ENCODE results near the gene RNFT2. TPM values are rescaled to one million over a fixed set of nuclear protein-coding genes. Genes with fewer than 3 reads are reported as not detected.

The RNFT2 gene
- polyA plus RNA-seq, 1 donor: 2.0 TPM

DNA sequence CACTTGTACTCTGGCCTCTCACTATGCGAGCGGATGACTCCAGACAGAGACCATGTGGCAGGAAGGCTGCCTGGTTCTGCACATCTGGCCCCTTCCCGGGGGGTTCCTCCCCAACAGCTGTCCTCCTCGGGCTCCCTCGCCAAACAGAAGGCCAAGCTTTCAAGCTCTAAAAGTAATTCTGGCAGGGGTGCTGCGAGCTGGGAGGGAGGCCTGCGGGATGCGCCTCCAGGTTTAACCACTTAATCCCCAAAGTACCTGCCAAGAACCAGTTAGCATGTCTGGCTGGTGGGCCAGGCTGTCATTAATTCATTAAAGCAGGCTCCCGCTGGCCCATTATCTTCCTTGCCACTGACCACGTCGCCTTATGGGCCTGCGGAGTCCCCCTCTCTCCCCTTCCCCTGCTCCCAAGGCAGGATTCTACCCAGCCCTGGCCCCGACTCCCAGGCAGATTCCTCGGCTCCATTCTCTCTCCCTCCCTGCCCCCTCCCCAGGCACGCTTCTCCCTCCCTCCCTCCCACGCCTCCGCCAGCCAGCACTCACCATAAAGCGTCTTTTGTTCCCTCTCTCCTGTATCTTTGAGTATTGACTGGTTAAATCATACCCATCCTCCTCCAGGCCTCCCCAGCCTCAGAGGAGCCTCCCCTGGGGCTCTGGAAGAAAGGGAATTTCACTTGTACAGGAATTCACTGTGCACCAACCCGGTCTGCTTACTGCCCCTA is 138.2 kb downstream of the RNFT2 start:
- peaks cover 2% of the 10 kb centered on the region for H3K9me3 ChIP-seq (ENCODE audit: control insufficient read depth, low read depth, low read length)
- peaks cover 4% of the 10 kb centered on the region for H3K4me1 ChIP-seq (ENCODE audit: control insufficient read depth, insufficient read depth, low read length)
- no CpG with 5 or more reads among the region's 19 CpGs for WGBS (ENCODE audit: insufficient coverage, low lambda C conversion rate)
- H3K4me3 ChIP-seq (ENCODE audit: low read length): no peak overlapping the region
- peaks cover 74% of the 10 kb centered on the region for H3K27me3 ChIP-seq (ENCODE audit: control insufficient read depth, insufficient read depth, low read length)
- peak in 1 of 2 donors; percentile 27 for DNase-seq
- no peaks in the 10 kb centered on the region for H3K36me3 ChIP-seq (ENCODE audit: control insufficient read depth, insufficient read depth, low read length)
- H3K27ac ChIP-seq (ENCODE audit: low read length): no peak overlapping the region

GRCh38 chr12:116878567-116879508 is 140.7 kb downstream of the RNFT2 start:
- Histone ChIP-seq H3K4me1 (ENCODE audit: control insufficient read depth, insufficient read depth, low read length) (peaks cover 9% of the 10 kb centered on the region), H3K4me3 (ENCODE audit: low read length) (peak overlapping the region; percentile 1), H3K36me3 (ENCODE audit: control insufficient read depth, insufficient read depth, low read length) (no peaks in the 10 kb centered on the region), H3K9me3 (ENCODE audit: control insufficient read depth, low read depth, low read length) (peaks cover 2% of the 10 kb centered on the region), H3K27me3 (ENCODE audit: control insufficient read depth, insufficient read depth, low read length) (peaks cover 90% of the 10 kb centered on the region), H3K27ac (ENCODE audit: low read length) (no peak overlapping the region)
- peak in 1 of 2 donors; percentile 24 for DNase-seq
- WGBS (ENCODE audit: insufficient coverage, low lambda C conversion rate): 0% methylated on average over 11 of the region's 55 CpGs

GRCh38 chr12:116879509-116880212 is 141.5 kb downstream of the RNFT2 start:
- Histone ChIP-seq H3K9me3 (ENCODE audit: control insufficient read depth, low read depth, low read length) (peaks cover 2% of the 10 kb centered on the region), H3K27ac (ENCODE audit: low read length) (no peak overlapping the region), H3K27me3 (ENCODE audit: control insufficient read depth, insufficient read depth, low read length) (peaks cover 90% of the 10 kb centered on the region), H3K4me3 (ENCODE audit: low read length) (no peak overlapping the region), H3K4me1 (ENCODE audit: control insufficient read depth, insufficient read depth, low read length) (peaks cover 9% of the 10 kb centered on the region), H3K36me3 (ENCODE audit: control insufficient read depth, insufficient read depth, low read length) (no peaks in the 10 kb centered on the region)
- no CpG with 5 or more reads among the region's 52 CpGs for WGBS (ENCODE audit: insufficient coverage, low lambda C conversion rate)
- DNase-seq: peak in 1 of 2 donors; percentile 13

GRCh38 chr12:116880213-116880816 is 142.2 kb downstream of the RNFT2 start:
- Histone ChIP-seq H3K27ac (ENCODE audit: low read length) (no peak overlapping the region), H3K36me3 (ENCODE audit: control insufficient read depth, insufficient read depth, low read length) (no peaks in the 10 kb centered on the region), H3K9me3 (ENCODE audit: control insufficient read depth, low read depth, low read length) (peaks cover 2% of the 10 kb centered on the region), H3K4me1 (ENCODE audit: control insufficient read depth, insufficient read depth, low read length) (peaks cover 9% of the 10 kb centered on the region), H3K4me3 (ENCODE audit: low read length) (no peak overlapping the region), H3K27me3 (ENCODE audit: control insufficient read depth, insufficient read depth, low read length) (peaks cover 88% of the 10 kb centered on the region)
- DNase-seq: no peak
- WGBS (ENCODE audit: insufficient coverage, low lambda C conversion rate): 0% methylated on average over 8 of the region's 21 CpGs

DNA sequence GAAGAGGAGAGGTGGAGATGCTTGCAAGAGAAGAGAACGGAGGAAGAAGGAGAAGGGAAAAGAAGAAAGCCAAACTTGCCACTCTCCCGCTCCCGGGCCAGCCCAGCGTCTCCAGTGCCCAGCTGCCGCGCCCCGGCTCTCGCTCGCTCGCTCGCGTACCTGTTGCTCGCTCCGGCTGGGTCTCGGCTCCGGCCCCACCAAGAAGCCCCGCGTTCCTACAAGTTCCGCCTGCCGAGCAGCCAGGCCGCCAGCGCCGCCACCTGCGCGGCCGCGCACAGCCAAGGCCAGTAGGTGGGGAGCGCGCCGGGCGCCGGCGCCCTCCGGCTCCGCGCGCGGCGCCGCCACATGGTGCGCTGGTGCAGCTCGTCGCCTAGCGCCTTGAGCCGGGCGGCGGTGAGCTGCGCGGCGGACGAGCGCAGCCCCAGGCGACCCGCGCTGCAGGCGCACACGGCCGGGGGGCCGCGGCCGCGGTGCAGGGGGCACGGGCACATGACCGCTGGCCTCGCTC is 142.8 kb downstream of the RNFT2 start:
- no CpG with 5 or more reads among the region's 65 CpGs for WGBS (ENCODE audit: insufficient coverage, low lambda C conversion rate)

GRCh38 chr12:116881325-116881876 is 143.3 kb downstream of the RNFT2 start, which contains the start of gene HRK:
TSS of gene HRK (minus strand) at chr12:116881441. CDS start at chr12:116881307, 134 bp downstream.
- Histone ChIP-seq H3K4me1 (ENCODE audit: control insufficient read depth, insufficient read depth, low read length) (peaks cover 9% of the 10 kb centered on the region), H3K4me3 (ENCODE audit: low read length) (no peak within 1 kb of the TSS), H3K36me3 (ENCODE audit: control insufficient read depth, insufficient read depth, low read length) (no peaks in the 10 kb centered on the region), H3K9me3 (ENCODE audit: control insufficient read depth, low read depth, low read length) (peaks cover 2% of the 10 kb centered on the region), H3K27me3 (ENCODE audit: control insufficient read depth, insufficient read depth, low read length) (peaks cover 80% of the 10 kb centered on the region), H3K27ac (ENCODE audit: low read length) (no peak within 1 kb of the TSS)
- no peak for DNase-seq
- no CpG with 5 or more reads among the region's 49 CpGs for whole genome bisulfite sequencing (ENCODE audit: insufficient coverage, low lambda C conversion rate)

More for the DNA sequence above, 142.8 kb downstream of the RNFT2 start:
- no peak overlapping the region for H3K4me3 ChIP-seq (ENCODE audit: low read length)
- H3K27me3 ChIP-seq (ENCODE audit: control insufficient read depth, insufficient read depth, low read length): peaks cover 85% of the 10 kb centered on the region
- peak in 1 of 2 donors; percentile 69 for DNase-seq
- H3K27ac ChIP-seq (ENCODE audit: low read length): no peak overlapping the region
- H3K36me3 ChIP-seq (ENCODE audit: control insufficient read depth, insufficient read depth, low read length): no peaks in the 10 kb centered on the region
- peaks cover 9% of the 10 kb centered on the region for H3K4me1 ChIP-seq (ENCODE audit: control insufficient read depth, insufficient read depth, low read length)
- peaks cover 2% of the 10 kb centered on the region for H3K9me3 ChIP-seq (ENCODE audit: control insufficient read depth, low read depth, low read length)

DNA sequence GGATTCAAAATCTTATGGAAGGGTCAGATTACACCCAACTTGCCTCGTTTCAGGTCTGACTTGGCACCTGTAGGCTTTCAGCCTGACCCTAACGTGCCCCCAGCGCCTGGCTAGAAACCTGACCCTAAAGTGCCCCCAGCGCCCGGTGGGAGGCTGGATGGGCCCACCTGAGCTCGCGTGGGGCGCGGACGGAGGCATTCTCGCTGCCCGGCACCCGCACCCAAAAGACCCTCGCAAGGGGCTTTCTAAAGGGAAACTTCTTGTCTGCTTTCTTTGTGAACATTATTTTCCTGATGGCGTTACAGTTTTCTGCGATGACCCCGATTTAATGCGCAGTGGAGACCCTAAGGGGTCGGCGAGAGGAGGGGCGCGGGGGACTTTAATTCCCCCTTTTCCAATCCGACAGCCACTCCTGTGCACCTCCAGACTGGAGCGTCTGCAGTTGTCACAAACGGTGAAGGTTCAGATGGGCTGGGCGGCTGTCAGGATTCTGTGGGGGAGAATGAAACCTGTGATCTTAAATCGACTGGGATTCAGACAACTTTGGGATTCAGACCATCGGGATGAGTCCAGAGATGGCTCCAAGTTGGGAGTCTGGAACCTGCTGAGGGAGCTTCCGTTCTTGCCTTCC is 143.9 kb downstream of the RNFT2 start:
- no peak for DNase-seq
- no peak overlapping the region for H3K27ac ChIP-seq (ENCODE audit: low read length)
- no CpG with 5 or more reads among the region's 29 CpGs for WGBS (ENCODE audit: insufficient coverage, low lambda C conversion rate)
- H3K4me3 ChIP-seq (ENCODE audit: low read length): no peak overlapping the region
- H3K4me1 ChIP-seq (ENCODE audit: control insufficient read depth, insufficient read depth, low read length): peaks cover 9% of the 10 kb centered on the region
- H3K9me3 ChIP-seq (ENCODE audit: control insufficient read depth, low read depth, low read length): peaks cover 2% of the 10 kb centered on the region
- no peaks in the 10 kb centered on the region for H3K36me3 ChIP-seq (ENCODE audit: control insufficient read depth, insufficient read depth, low read length)
- H3K27me3 ChIP-seq (ENCODE audit: control insufficient read depth, insufficient read depth, low read length): peaks cover 74% of the 10 kb centered on the region

- H3K9me3 ChIP-seq (ENCODE audit: control insufficient read depth, low read depth, low read length): peaks cover 2% of the 10 kb centered on the region
- H3K36me3 ChIP-seq (ENCODE audit: control insufficient read depth, insufficient read depth, low read length): no peaks in the 10 kb centered on the region
- WGBS (ENCODE audit: insufficient coverage, low lambda C conversion rate): no CpG with 5 or more reads among the region's 6 CpGs
- no peak overlapping the region for H3K27ac ChIP-seq (ENCODE audit: low read length)
- peaks cover 66% of the 10 kb centered on the region for H3K27me3 ChIP-seq (ENCODE audit: control insufficient read depth, insufficient read depth, low read length)
- H3K4me3 ChIP-seq (ENCODE audit: low read length): no peak overlapping the region
- H3K4me1 ChIP-seq (ENCODE audit: control insufficient read depth, insufficient read depth, low read length): peaks cover 9% of the 10 kb centered on the region
- DNase-seq: no peak
Observed at GRCh38 chr12:116882742-116883141, 144.6 kb downstream of the RNFT2 start.

DNA sequence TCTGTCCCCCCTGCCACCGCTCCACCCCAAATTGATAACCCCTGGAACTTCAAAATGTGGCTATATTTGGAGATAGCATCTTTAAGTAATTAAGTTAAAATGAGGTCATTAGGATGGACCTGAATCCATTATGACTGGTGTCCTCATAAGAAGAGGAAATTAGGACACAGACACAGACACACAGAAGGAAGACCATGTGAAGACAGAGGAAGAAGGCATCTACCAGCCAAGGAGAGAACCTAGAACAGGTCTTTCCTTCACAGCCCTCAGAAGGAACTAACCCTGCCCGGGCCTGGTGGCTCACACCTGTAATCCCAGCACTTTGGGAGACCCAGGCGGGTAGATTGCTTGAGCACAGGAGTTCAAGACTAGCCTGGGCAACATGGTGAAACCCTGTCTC is 146.8 kb downstream of the RNFT2 start:
- H3K27me3 ChIP-seq (ENCODE audit: control insufficient read depth, insufficient read depth, low read length): peaks cover 45% of the 10 kb centered on the region
- no peaks in the 10 kb centered on the region for H3K36me3 ChIP-seq (ENCODE audit: control insufficient read depth, insufficient read depth, low read length)
- peaks cover 5% of the 10 kb centered on the region for H3K4me1 ChIP-seq (ENCODE audit: control insufficient read depth, insufficient read depth, low read length)
- H3K4me3 ChIP-seq (ENCODE audit: low read length): no peak overlapping the region
- DNase-seq: no peak
- no CpG with 5 or more reads among the region's 3 CpGs for WGBS (ENCODE audit: insufficient coverage, low lambda C conversion rate)
- H3K9me3 ChIP-seq (ENCODE audit: control insufficient read depth, low read depth, low read length): no peaks in the 10 kb centered on the region
- no peak overlapping the region for H3K27ac ChIP-seq (ENCODE audit: low read length)
